Measurements from ENCODE around the gene RABL6. TPM values are rescaled to one million over a fixed set of nuclear protein-coding genes. Genes with fewer than 3 reads are reported as not detected.
"Not testable (repeated sequence)": the region's sequence is repeated elsewhere in the genome, so short reads cannot be mapped to it uniquely, and the experiment has no call there.

Gene RABL6
- total RNA-seq, 5 donors from 2014 or later (not counting 1 experiment from before 2014, with no cell fraction given): 60.5 to 86.7 (median 82.8) TPM

DNA sequence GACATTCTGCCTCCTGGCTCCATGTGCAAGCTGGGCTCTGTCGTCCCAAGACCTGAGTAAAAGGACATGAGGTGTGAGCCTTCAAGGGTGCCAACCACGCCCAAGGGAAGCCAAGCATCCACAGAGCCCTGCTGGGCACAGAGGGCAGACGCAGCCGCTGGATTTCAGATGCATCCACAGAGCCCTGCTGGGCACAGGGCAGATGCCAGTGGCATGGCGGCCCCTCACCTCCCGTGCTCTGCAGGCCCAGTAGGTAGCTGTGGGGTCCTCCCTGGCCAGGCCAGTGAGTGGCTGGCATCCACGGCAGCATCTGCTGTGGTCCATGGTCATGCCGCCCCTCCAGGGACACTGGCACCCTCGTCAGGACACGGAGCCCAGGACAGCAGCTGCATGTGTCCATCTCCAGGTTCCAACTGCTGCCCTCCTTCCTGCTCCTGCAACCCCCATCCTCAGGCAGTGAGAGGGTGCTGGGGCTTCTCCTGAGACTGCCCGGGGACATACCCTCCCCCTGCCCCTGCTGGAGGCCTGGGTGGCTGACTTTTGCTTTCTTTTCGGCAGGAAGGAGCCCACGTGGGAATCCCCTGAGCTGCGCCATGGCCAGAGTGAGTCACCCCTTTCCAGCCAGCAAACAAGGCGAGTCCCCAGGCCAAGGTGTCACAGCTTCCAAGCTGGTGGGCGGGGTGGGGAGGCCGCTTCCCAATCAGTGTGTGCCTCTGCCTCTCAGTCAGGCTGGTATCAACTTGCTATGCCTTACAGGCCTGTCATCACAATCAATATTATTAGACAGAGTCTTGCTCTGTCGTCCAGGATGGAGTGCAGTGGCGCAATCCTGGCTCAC lies 74.6 kb downstream of the RABL6 start:
- DNase-seq (peak; percentile 34 to 92 (median 75)), ATAC-seq (replicated peaks in 1 of 4) (peak; percentile 40 to 53 (median 44))
- Histone ChIP-seq H3K27ac (ENCODE audit: low read length) (peak overlapping the region; percentile 97), H3K4me3 (ENCODE audit: control insufficient read depth in 1 of 2, extremely low read depth in 1 of 2, low read length in 1 of 2) (peak overlapping the region in 1 of 2 donors; percentile 59), H3K36me3 (ENCODE audit: control insufficient read depth in 2 of 2, extremely low read depth in 1 of 2, insufficient read depth in 1 of 2, low read length in 1 of 2) (no peaks in the 10 kb centered on the region), H3K4me1 (ENCODE audit: control insufficient read depth in 1 of 2, extremely low read depth in 1 of 2, insufficient read depth in 2 of 2, low read length in 2 of 2) (peaks cover 7 to 47% of the 10 kb centered on the region in 2 experiments), H3K9me3 (no peaks in the 10 kb centered on the region), H3K27me3 (replicated peaks in 1 of 2; ENCODE audit: control insufficient read depth in 2 of 2, extremely low read depth in 1 of 2, insufficient read depth in 2 of 2, low read length in 1 of 2) (peaks cover 0 to 3% of the 10 kb centered on the region in 2 experiments)
- CTCF ChIA-PET: no interaction called here
- peak overlapping the region; percentile 72 to 76 (median 72) for H3K4me3 Mint-ChIP-seq
- POLR2A ChIA-PET: interaction anchor here in 1 of 2 donors (1.0 kb wide), 1 partner anchor 20 kb away, joined by 3 read pairs; no protein-coding TSS in a partner anchor
- peaks cover 13 to 35% (median 32%) of the 10 kb centered on the region in 3 donors for H3K4me1 Mint-ChIP-seq
- no peaks in the 10 kb centered on the region for H3K36me3 Mint-ChIP-seq
- WGBS (ENCODE audit: insufficient coverage): 10% methylated on average over 15 of the region's 19 CpGs
- H3K9me3 Mint-ChIP-seq: no peaks in the 10 kb centered on the region
- no peaks in the 10 kb centered on the region for H3K27me3 Mint-ChIP-seq
- peak overlapping the region; percentile 86 to 89 for H3K27ac Mint-ChIP-seq

DNA sequence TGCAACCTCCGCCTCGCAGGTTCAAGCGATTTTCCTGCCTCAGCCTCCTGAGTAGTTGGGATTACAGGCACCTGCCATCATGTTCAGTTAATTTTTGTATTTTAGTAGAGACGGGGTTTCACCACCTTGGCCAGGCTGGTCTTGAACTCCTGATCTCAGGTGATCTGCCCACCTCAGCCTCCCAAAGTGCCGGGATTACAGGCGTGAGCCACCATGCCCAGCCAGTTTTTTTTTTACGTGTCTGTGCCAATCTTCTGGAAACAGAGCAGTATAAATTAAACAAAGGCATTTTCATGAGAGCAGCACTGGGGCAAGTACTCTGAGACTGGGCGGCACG lies 75.2 kb downstream of the RABL6 start:
- 77% methylated on average over 4 of the region's 9 CpGs for WGBS (ENCODE audit: insufficient coverage)
- ATAC-seq (replicated peaks in 1 of 4); H3K36me3 Mint-ChIP-seq; DNase-seq; CTCF ChIA-PET; H3K36me3 ChIP-seq (ENCODE audit: control insufficient read depth in 2 of 2, extremely low read depth in 1 of 2, insufficient read depth in 1 of 2, low read length in 1 of 2); H3K9me3 ChIP-seq; H3K27me3 ChIP-seq (replicated peaks in 1 of 2; ENCODE audit: control insufficient read depth in 2 of 2, extremely low read depth in 1 of 2, insufficient read depth in 2 of 2, low read length in 1 of 2); H3K9me3 Mint-ChIP-seq; H3K27me3 Mint-ChIP-seq: not testable (repeated sequence)
- Histone ChIP-seq H3K4me1 (ENCODE audit: control insufficient read depth in 1 of 2, extremely low read depth in 1 of 2, insufficient read depth in 2 of 2, low read length in 2 of 2) (peaks cover 7 to 53% of the 10 kb centered on the region in 2 experiments), H3K27ac (ENCODE audit: low read length) (peak overlapping the region; percentile 97), H3K4me3 (ENCODE audit: control insufficient read depth in 1 of 2, extremely low read depth in 1 of 2, low read length in 1 of 2) (peak overlapping the region in 1 of 2 donors; percentile 59)
- Mint-ChIP-seq H3K4me3 (peak overlapping the region; percentile 72 to 76 (median 72)), H3K27ac (peak overlapping the region; percentile 86 to 89), H3K4me1 (peaks cover 15 to 39% (median 35%) of the 10 kb centered on the region in 3 donors)
- POLR2A ChIA-PET: interaction anchor here in 1 of 2 donors (0.7 to 1.0 kb wide), 2 partner anchors 19 to 537 kb away, joined by 3 read pairs; no protein-coding TSS in a partner anchor

DNA sequence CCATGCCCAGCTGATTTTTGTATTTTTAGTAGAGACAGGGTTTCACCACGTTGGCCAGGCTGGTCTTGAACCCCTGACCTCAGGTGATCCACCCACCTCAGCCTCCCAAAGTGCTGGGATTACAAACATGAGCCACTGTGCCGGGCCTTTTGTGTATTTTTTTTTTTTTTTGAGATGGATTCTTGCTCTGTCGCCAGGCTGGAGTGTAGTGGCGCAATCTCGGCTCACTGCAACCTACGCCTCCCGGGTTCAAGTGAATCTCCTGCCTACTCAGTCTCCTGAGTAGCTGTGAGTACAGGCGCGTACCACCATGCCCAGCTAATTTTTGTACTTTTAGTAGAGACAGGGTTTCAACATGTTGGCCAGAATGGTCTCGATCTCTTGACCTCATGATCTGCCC lies 75.9 kb downstream of the RABL6 start:
- ATAC-seq (replicated peaks in 1 of 4); H3K27me3 ChIP-seq (replicated peaks in 1 of 2; ENCODE audit: control insufficient read depth in 2 of 2, extremely low read depth in 1 of 2, insufficient read depth in 2 of 2, low read length in 1 of 2); H3K9me3 ChIP-seq; H3K4me3 ChIP-seq (ENCODE audit: control insufficient read depth in 1 of 2, extremely low read depth in 1 of 2, low read length in 1 of 2); H3K9me3 Mint-ChIP-seq; H3K27me3 Mint-ChIP-seq; H3K36me3 ChIP-seq (ENCODE audit: control insufficient read depth in 2 of 2, extremely low read depth in 1 of 2, insufficient read depth in 1 of 2, low read length in 1 of 2); H3K36me3 Mint-ChIP-seq; DNase-seq: not testable (repeated sequence)
- H3K4me3 Mint-ChIP-seq: peak overlapping the region in 2 of 3 donors; percentile 72 to 76
- H3K27ac Mint-ChIP-seq: peak overlapping the region in 1 of 2 donors; percentile 57
- H3K27ac ChIP-seq (ENCODE audit: low read length): peak overlapping the region; percentile 97
- peaks cover 7 to 60% of the 10 kb centered on the region in 2 experiments for H3K4me1 ChIP-seq (ENCODE audit: control insufficient read depth in 1 of 2, extremely low read depth in 1 of 2, insufficient read depth in 2 of 2, low read length in 2 of 2)
- H3K4me1 Mint-ChIP-seq: peaks cover 15 to 46% (median 42%) of the 10 kb centered on the region in 3 donors
- CTCF ChIA-PET: interaction anchor here in 1 of 2 donors (0.7 kb wide), 1 partner anchor 112 kb away, joined by 4 read pairs; the partner anchor contains the start of gene CLIC3
- POLR2A ChIA-PET: interaction anchor here in 1 of 2 donors (0.7 kb wide), 1 partner anchor 537 kb away, joined by 3 read pairs; no protein-coding TSS in a partner anchor
- 94% methylated on average over 8 of the region's 10 CpGs for WGBS (ENCODE audit: insufficient coverage)

DNA sequence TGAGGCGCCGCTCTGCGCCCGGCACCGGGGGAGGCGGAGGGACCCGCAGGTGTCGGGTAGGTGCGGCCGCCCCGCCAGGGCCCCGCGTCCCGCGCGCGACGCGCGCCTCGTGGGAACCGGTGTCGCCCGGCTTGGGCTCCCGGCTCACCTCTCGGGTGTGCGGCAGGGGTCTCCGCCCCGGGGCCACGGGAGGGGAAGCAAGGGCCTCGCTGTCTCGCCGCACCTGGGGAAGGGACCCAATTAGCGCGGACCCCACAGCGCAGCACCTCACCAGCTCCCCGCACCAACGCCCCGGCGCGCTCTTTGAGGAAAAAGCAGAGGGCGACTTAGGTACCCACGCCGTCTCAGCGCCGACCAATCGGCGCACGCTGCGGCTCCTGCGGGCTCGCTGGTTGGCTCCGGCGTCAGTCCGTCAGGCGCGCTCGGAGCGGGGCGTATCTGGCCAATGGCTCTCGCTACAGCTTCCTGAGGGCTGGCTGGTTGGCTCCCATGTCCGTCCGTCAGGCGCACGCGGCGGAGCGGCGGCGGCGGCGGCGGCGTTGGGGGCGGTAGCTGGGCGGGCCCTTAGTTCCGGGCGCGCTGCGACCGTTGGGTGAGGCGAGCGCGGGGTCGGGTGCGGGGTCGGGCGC lies 78.3 kb downstream of the RABL6 start, which contains the start of gene TRAF2:
Gene TRAF2, plus strand, starts transcription at position 567 of the 629 bp plus-strand sequence. CDS start 12,225 bp downstream, outside the sequence.
- peaks cover 7 to 58% of the 10 kb centered on the region in 2 experiments for H3K4me1 ChIP-seq (ENCODE audit: control insufficient read depth in 1 of 2, extremely low read depth in 1 of 2, insufficient read depth in 2 of 2, low read length in 2 of 2)
- H3K4me1 Mint-ChIP-seq: peaks cover 15 to 49% (median 48%) of the 10 kb centered on the region in 3 donors

DNA sequence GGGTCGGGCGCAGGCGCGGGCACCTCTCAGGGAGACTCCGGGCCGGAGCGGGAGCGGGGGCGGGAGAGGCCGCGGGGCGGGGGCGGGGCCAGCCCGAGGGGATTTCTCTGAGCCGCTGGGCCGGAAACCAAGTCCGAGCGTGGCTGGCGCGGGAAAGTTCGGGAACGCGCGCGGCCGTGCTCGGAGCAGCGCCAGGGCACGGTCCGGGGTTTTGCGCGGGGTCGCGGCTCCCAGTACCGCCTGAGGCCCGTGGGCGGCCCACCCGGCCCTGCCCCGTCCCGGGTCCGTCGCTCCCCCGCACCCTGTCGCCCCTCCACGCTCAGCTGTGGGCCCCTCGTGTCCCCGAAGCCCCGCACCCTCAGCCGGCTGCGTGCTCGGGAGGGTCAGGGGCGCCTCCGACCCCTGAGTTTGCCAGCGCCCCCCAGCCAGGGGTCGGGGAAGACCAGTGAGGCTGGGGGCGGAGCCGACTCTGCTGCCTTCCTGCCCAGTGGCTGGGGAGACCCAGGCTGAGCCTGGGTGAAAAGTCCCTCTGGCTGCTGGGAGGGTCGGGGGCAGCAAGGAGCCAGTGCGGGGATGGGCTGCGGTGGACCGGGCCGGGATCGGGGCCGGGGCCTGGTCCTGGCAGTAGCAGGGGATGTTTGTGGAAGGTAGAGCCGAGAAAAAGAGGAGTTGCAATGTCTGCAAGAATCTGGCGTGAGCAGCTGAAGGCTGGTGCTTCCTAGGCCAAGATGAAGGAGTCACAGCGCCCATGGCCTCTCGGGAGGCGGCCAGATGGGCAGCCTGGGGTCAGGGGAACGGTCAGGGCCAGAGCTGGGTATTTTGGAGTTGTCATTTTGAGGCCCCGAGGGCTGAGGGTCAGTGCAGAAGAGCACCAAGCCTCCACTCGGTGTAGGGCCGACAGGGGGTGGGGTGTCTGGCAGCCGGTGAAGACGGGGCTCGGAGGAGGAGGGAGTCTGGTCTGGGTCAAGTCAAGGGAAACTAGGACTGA lies 79.2 kb downstream of the RABL6 start:
- no peaks in the 10 kb centered on the region for H3K27me3 ChIP-seq (replicated peaks in 1 of 2; ENCODE audit: control insufficient read depth in 2 of 2, extremely low read depth in 1 of 2, insufficient read depth in 2 of 2, low read length in 1 of 2)
- Mint-ChIP-seq H3K27ac (peak overlapping the region; percentile 77 to 91), H3K4me3 (peak overlapping the region; percentile 83 to 84 (median 83)), H3K9me3 (no peaks in the 10 kb centered on the region), H3K4me1 (peaks cover 15 to 44% (median 43%) of the 10 kb centered on the region in 3 donors), H3K36me3 (no peaks in the 10 kb centered on the region), H3K27me3 (no peaks in the 10 kb centered on the region)
- H3K9me3 ChIP-seq: no peaks in the 10 kb centered on the region
- peak overlapping the region; percentile 84 for H3K27ac ChIP-seq (ENCODE audit: low read length)
- CTCF ChIA-PET: interaction anchor here in 1 of 2 donors (0.7 to 1.8 kb wide), 3 partner anchors 15 to 96 kb away, joined by 4 to 5 read pairs (median 4); partner anchors contain the start of gene TMEM141
- peaks cover 0 to 6% of the 10 kb centered on the region in 2 donors for H3K36me3 ChIP-seq (ENCODE audit: control insufficient read depth in 2 of 2, extremely low read depth in 1 of 2, insufficient read depth in 1 of 2, low read length in 1 of 2)
- H3K4me3 ChIP-seq (ENCODE audit: control insufficient read depth in 1 of 2, extremely low read depth in 1 of 2, low read length in 1 of 2): peak overlapping the region; percentile 52 to 82
- DNase-seq (peak in 15 of 35 experiments; percentile 16 to 90 (median 64)), ATAC-seq (replicated peaks in 1 of 4) (peak; percentile 44 to 54 (median 46))
- POLR2A ChIA-PET: no interaction called here
- H3K4me1 ChIP-seq (ENCODE audit: control insufficient read depth in 1 of 2, extremely low read depth in 1 of 2, insufficient read depth in 2 of 2, low read length in 2 of 2): peaks cover 6 to 51% of the 10 kb centered on the region in 2 experiments
- under 1% methylated on average over 73 of the region's 76 CpGs for WGBS (ENCODE audit: insufficient coverage)

More for the DNA sequence above, 78.3 kb downstream of the RABL6 start, which contains the start of gene TRAF2:
- H3K9me3 ChIP-seq: no peaks in the 10 kb centered on the region
- Mint-ChIP-seq H3K27ac (peak within 1 kb of the TSS; percentile 77 to 91), H3K36me3 (no peaks in the 10 kb centered on the region), H3K27me3 (no peaks in the 10 kb centered on the region), H3K4me3 (peak within 1 kb of the TSS; percentile 83 to 84 (median 83)), H3K9me3 (no peaks in the 10 kb centered on the region)
- CTCF ChIA-PET: interaction anchor here in 1 of 2 donors (0.7 to 1.8 kb wide), 3 partner anchors 16 to 95 kb away, joined by 4 to 5 read pairs (median 4); partner anchors contain the start of gene TMEM141
- H3K27ac ChIP-seq (ENCODE audit: low read length): peak within 1 kb of the TSS; percentile 84
- POLR2A ChIA-PET: interaction anchor here in 1 of 2 donors (0.6 kb wide), 1 partner anchor 96 kb away, joined by 3 read pairs; no protein-coding TSS in a partner anchor
- peaks cover 0 to 4% of the 10 kb centered on the region in 2 donors for H3K36me3 ChIP-seq (ENCODE audit: control insufficient read depth in 2 of 2, extremely low read depth in 1 of 2, insufficient read depth in 1 of 2, low read length in 1 of 2)
- DNase-seq (peak; percentile 91 to 99 (median 97)), ATAC-seq (replicated peaks in 1 of 4) (peak; percentile 92 to 95 (median 94))
- no peaks in the 10 kb centered on the region for H3K27me3 ChIP-seq (replicated peaks in 1 of 2; ENCODE audit: control insufficient read depth in 2 of 2, extremely low read depth in 1 of 2, insufficient read depth in 2 of 2, low read length in 1 of 2)
- H3K4me3 ChIP-seq (ENCODE audit: control insufficient read depth in 1 of 2, extremely low read depth in 1 of 2, low read length in 1 of 2): peak within 1 kb of the TSS; percentile 69 to 82
- WGBS (ENCODE audit: insufficient coverage): under 1% methylated on average over 85 of the region's 88 CpGs

Measured in T-cell (primary cell).